Upper lobe of left lung (tissue), 4 donors: Measurements from ENCODE around the gene FAM118B.

ENCODE experiments used
- EP300 ChIP-seq, 4 donors: sonication (generic); formaldehyde crosslinking; IDR thresholded peaks; one replicate each; pipeline ENCODE4 v1.5.1; 2017; ENCODE audit warnings: antibody characterized with exemption in 4 of 4, control low read depth in 2 of 4
- POLR2A ChIP-seq, 4 donors: fragments of 450-650 bp; IDR thresholded peaks; one replicate each; pipeline ENCODE4 v1.5.1; 2016 to 2017; ENCODE audit warnings: antibody characterized with exemption in 4 of 4, mild to moderate bottlenecking in 2 of 4
- POLR2AphosphoS5 ChIP-seq, 2 donors: sonication (generic); formaldehyde crosslinking; IDR thresholded peaks; one replicate each; pipeline ENCODE4 v1.5.1; 2017; ENCODE audit warnings: antibody characterized with exemption in 2 of 2
- TF ChIP-seq, protein P1 (sequence below), 6 experiments: fragments of 450-650 bp in 4 of 6; fragments of 200-600 bp in 2 of 6; sonication (generic) in 2 of 6; IDR thresholded peaks; one replicate each; pipeline ENCODE4 v1.5.1; 2016 to 2019; ENCODE audit warnings: antibody characterized with exemption in 6 of 6

DNA sequence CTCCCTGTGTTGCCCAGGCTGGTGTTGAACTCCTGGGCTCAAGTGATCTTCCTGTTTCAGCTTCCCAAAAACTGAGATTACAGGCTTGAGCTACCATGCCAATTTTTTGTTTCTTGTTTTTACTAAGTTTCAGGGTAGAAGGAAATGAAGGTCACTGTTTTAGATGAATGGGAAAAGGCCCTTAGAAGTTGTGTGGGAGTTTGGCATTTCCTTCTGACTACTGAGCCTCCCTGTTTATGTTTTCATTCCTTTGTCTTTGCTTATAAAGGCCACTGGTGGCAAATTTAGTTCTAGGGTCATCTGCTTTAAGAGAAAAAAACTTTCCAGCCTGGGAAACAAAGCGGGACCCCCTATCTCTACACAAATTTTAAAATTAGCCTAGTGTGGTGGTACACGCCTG lies 35.1 kb downstream of the FAM118B start:
- TF ChIP-seq, protein P1, sequence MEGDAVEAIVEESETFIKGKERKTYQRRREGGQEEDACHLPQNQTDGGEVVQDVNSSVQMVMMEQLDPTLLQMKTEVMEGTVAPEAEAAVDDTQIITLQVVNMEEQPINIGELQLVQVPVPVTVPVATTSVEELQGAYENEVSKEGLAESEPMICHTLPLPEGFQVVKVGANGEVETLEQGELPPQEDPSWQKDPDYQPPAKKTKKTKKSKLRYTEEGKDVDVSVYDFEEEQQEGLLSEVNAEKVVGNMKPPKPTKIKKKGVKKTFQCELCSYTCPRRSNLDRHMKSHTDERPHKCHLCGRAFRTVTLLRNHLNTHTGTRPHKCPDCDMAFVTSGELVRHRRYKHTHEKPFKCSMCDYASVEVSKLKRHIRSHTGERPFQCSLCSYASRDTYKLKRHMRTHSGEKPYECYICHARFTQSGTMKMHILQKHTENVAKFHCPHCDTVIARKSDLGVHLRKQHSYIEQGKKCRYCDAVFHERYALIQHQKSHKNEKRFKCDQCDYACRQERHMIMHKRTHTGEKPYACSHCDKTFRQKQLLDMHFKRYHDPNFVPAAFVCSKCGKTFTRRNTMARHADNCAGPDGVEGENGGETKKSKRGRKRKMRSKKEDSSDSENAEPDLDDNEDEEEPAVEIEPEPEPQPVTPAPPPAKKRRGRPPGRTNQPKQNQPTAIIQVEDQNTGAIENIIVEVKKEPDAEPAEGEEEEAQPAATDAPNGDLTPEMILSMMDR (IDR thresholded peaks at IDR 0.05): no peak
- TF ChIP-seq EP300 (IDR thresholded peaks at IDR 0.05) (no peak), POLR2A (IDR thresholded peaks at IDR 0.05) (no peak), POLR2AphosphoS5 (IDR thresholded peaks at IDR 0.05) (no peak)
